IMR-90 (cell line): ENCODE data around the gene NAA60. TPM values are rescaled to one million over a fixed set of nuclear protein-coding genes. Genes with fewer than 3 reads are reported as not detected.

ENCODE experiments used
- ATAC-seq: fragments of 200-7000 bp; cut with Tn5 transposase; 2 replicates; pipeline ENCODE4 v1.9.1; 2020; ENCODE audit warnings: low read depth, mild to moderate bottlenecking, moderate library complexity
- BruUV-seq: library from RNA; stranded (reverse); fragments of 400-500 nt; replicated peaks from 2 replicates; lab custom pipeline; 2021; lab: Mats Ljungman, UMichigan
- CTCF ChIA-PET: fragments of 300-600 bp; formaldehyde crosslinking; extraction: SDS; loops from one replicate; lab custom pipeline; 2021; ENCODE audit warnings: antibody characterized with exemption; lab: Yijun Ruan, JAX
- POLR2A ChIA-PET: fragments of 300-600 bp; sonication (Branson Sonifier 250); formaldehyde crosslinking; loops from one replicate; lab custom pipeline; 2022; ENCODE audit warnings: antibody characterized with exemption; ENCODE audit not compliant: unreplicated experiment; lab: Charles Lee
- DNase-seq: peaks from one replicate; pipeline ENCODE4 v3.0.0; 2013
- H2AFZ ChIP-seq: replicated peaks from 2 replicates; pipeline ENCODE3; 2013; ENCODE audit warnings: low read length, mild to moderate bottlenecking; ENCODE audit not compliant: poor library complexity
- H2AK5ac ChIP-seq: 2 replicates; pipeline ENCODE4 v1.6.1; 2013; ENCODE audit warnings: low read depth, low read length, inconsistent platforms
- H2AK9ac ChIP-seq: replicated peaks from 2 replicates; pipeline ENCODE3; 2013; ENCODE audit warnings: mild to moderate bottlenecking, low read depth, low read length, moderate library complexity; ENCODE audit not compliant: poor library complexity
- H2BK120ac ChIP-seq: 2 replicates; pipeline ENCODE4 v1.6.1; 2013; ENCODE audit warnings: low read depth, low read length, inconsistent platforms
- H2BK15ac ChIP-seq: 3 replicates; pipeline ENCODE4 v1.6.1; 2013; ENCODE audit warnings: low read depth, low read length, inconsistent platforms
- H2BK20ac ChIP-seq: 2 replicates; pipeline ENCODE4 v1.6.1; 2013; ENCODE audit warnings: low read depth, mild to moderate bottlenecking, inconsistent platforms, low read length, moderate library complexity
- H2BK5ac ChIP-seq: 2 replicates; pipeline ENCODE4 v1.6.1; 2013; ENCODE audit warnings: mild to moderate bottlenecking, low read depth, low read length, inconsistent platforms; ENCODE audit not compliant: poor library complexity, severe bottlenecking
- H3K14ac ChIP-seq: replicated peaks from 2 replicates; pipeline ENCODE4 v1.6.1; 2013; ENCODE audit warnings: low read depth, low read length, inconsistent platforms
- H3K18ac ChIP-seq: 2 replicates; pipeline ENCODE4 v1.6.1; 2013; ENCODE audit warnings: low read depth, low read length, control low read depth
- H3K23ac ChIP-seq: 2 replicates; pipeline ENCODE4 v1.6.1; 2013; ENCODE audit warnings: low read depth, low read length, inconsistent platforms
- H3K27ac ChIP-seq: 2 replicates; pipeline ENCODE4 v1.5.1; 2013; ENCODE audit warnings: mild to moderate bottlenecking, control low read depth, low read length; ENCODE audit not compliant: insufficient read depth
- H3K27me3 ChIP-seq: 2 replicates; pipeline ENCODE4 v1.6.1; 2013; ENCODE audit warnings: low read length; ENCODE audit not compliant: control insufficient read depth, insufficient read depth
- H3K36me3 ChIP-seq: 2 replicates; pipeline ENCODE4 v1.6.1; 2013; ENCODE audit warnings: low read length, mixed read lengths; ENCODE audit not compliant: control insufficient read depth, insufficient read depth
- H3K4ac ChIP-seq: 2 replicates; pipeline ENCODE4 v1.6.1; 2013; ENCODE audit warnings: low read depth, low read length, inconsistent platforms
- H3K4me1 ChIP-seq: 2 replicates; pipeline ENCODE4 v1.6.1; 2013; ENCODE audit warnings: low read length, mixed read lengths; ENCODE audit not compliant: control insufficient read depth, insufficient read depth
- H3K4me2 ChIP-seq: 2 replicates; pipeline ENCODE4 v1.6.1; 2013; ENCODE audit warnings: low read depth, mild to moderate bottlenecking, control low read depth, low read length, moderate library complexity
- H3K4me3 ChIP-seq: 2 replicates; pipeline ENCODE4 v1.5.1; 2013; ENCODE audit warnings: low read depth, mild to moderate bottlenecking, control low read depth, low read length, moderate library complexity; ENCODE audit not compliant: insufficient read depth
- H3K56ac ChIP-seq: 2 replicates; pipeline ENCODE4 v1.6.1; 2013; ENCODE audit warnings: low read length, inconsistent platforms; ENCODE audit not compliant: insufficient read depth; ENCODE audit errors: extremely low read depth
- H3K79me1 ChIP-seq, 2 experiments: 2 replicates each; pipeline ENCODE4 v1.6.1; 2013; ENCODE audit warnings: low read length in 2 of 2, inconsistent platforms in 1 of 2, low read depth in 1 of 2
- H3K9ac ChIP-seq: 2 replicates; pipeline ENCODE4 v1.6.1; 2013; ENCODE audit warnings: low read depth, low read length, control low read depth
- H3K9me1 ChIP-seq: 2 replicates; pipeline ENCODE4 v1.6.1; 2013; ENCODE audit warnings: low read length, inconsistent platforms; ENCODE audit not compliant: insufficient read depth
- H3K9me3 ChIP-seq: 2 replicates; pipeline ENCODE4 v1.6.1; 2013; ENCODE audit warnings: low read length; ENCODE audit not compliant: control insufficient read depth, insufficient read depth
- H4K20me1 ChIP-seq: 2 replicates; pipeline ENCODE4 v1.6.1; 2013; ENCODE audit warnings: low read length, inconsistent platforms; ENCODE audit not compliant: insufficient read depth
- H4K5ac ChIP-seq: 2 replicates; pipeline ENCODE4 v1.6.1; 2013; ENCODE audit warnings: mild to moderate bottlenecking, low read depth, low read length, control low read depth
- H4K8ac ChIP-seq, 2 experiments: 2 replicates each; pipeline ENCODE4 v1.6.1; 2013; ENCODE audit warnings: low read depth in 2 of 2, low read length in 2 of 2, control low read depth in 1 of 2, inconsistent platforms in 1 of 2
- H4K91ac ChIP-seq: 2 replicates; pipeline ENCODE4 v1.6.1; 2013; ENCODE audit warnings: low read depth, low read length, inconsistent platforms; ENCODE audit not compliant: insufficient read depth
- BHLHE40 ChIP-seq: fragments of 150-350 bp; IDR thresholded peaks from 2 replicates; pipeline ENCODE4 v1.6.1; 2016; ENCODE audit warnings: mild to moderate bottlenecking, low read depth, low read length
- CEBPB ChIP-seq: IDR thresholded peaks from 2 replicates; pipeline ENCODE4 v1.6.1; 2012; ENCODE audit warnings: low read depth, low read length, improper control_type of control experiment
- FOS ChIP-seq: fragments of 150-350 bp; IDR thresholded peaks from 2 replicates; pipeline ENCODE4 v1.6.1; 2016; ENCODE audit warnings: low read depth, low read length
- MXI1 ChIP-seq: IDR thresholded peaks from 2 replicates; pipeline ENCODE4 v1.6.1; 2012; ENCODE audit warnings: low read depth, mild to moderate bottlenecking, low read length, moderate library complexity, borderline replicate concordance
- NFE2L2 ChIP-seq: fragments of 150-350 bp; IDR thresholded peaks from 2 replicates; pipeline ENCODE4 v1.6.1; 2016; ENCODE audit warnings: low read depth, mild to moderate bottlenecking, low read length
- RAD21 ChIP-seq: IDR thresholded peaks from 2 replicates; pipeline ENCODE4 v1.6.1; 2012; ENCODE audit warnings: low read length, improper control_type of control experiment
- RCOR1 ChIP-seq: IDR thresholded peaks from 2 replicates; pipeline ENCODE4 v1.6.1; 2012; ENCODE audit warnings: mild to moderate bottlenecking, low read length, improper control_type of control experiment; ENCODE audit not compliant: insufficient replicate concordance
- RFX5 ChIP-seq: IDR thresholded peaks from 2 replicates; pipeline ENCODE4 v1.8.0; 2012; ENCODE audit warnings: low read depth, mild to moderate bottlenecking, low read length, moderate library complexity
- SMC3 ChIP-seq: fragments of 150-350 bp; IDR thresholded peaks from 2 replicates; pipeline ENCODE4 v1.6.1; 2016; ENCODE audit warnings: low read depth, mild to moderate bottlenecking, antibody characterized with exemption, low read length, moderate library complexity
- WGBS, 2 experiments: methylation state at CpG; one replicate each; pipeline versions ENCODE4 v1.1.5 to v1.1.7; 2013; ENCODE audit warnings: missing lambda C conversion rate in 2 of 2; ENCODE audit not compliant: insufficient read length in 1 of 2; ENCODE audit errors: extremely low coverage in 2 of 2; 5-methylcytosine and 5-hydroxymethylcytosine counted together
- dilution Hi-C: fragments of 300-500 bp; cut with HindIII; formaldehyde crosslinking; loops from one replicate; pipeline ENCODE4 v1.14.3; 2018; ENCODE audit warnings: low sequenced_read_pairs; ENCODE audit not compliant: unreplicated experiment
- in situ Hi-C: fragments of 300-500 bp; cut with MboI; formaldehyde crosslinking; loops from 3 replicates; pipeline ENCODE4 v1.14.3; 2019; ENCODE audit warnings: low sequenced_read_pairs, inconsistent platforms, mixed read lengths
- intact Hi-C: fragments of 100-400 bp; cut with micrococcal nuclease; formaldehyde crosslinking; loops from 2 replicates; pipeline ENCODE4 v1.10.0; 2022
- polyA plus RNA-seq, 3 experiments: library from polyadenylated mRNA; depleted of rRNA; stranded (reverse); fragments of >200 nt; gene quantifications; 2 replicates each; pipeline ENCODE4 v1.2.3, GENCODE V29; 2012; ENCODE audit warnings: low replicate concordance in 1 of 3
- total RNA-seq: library from RNA; depleted of rRNA; stranded (reverse); fragments of >200 nt; gene quantifications from 2 replicates; pipeline ENCODE4 v1.2.3, GENCODE V29; 2012

NAA60 gene
- total and polyA plus RNA-seq, 2 of the 4 experiments (the other 2 are of a cell fraction) = 7.5 to 18.0 TPM

- Histone ChIP-seq H2AK9ac (no peak overlapping the region), H3K18ac (no peak overlapping the region), H3K9me1 (peaks cover 35% of the 10 kb centered on the region), H4K20me1 (peaks cover 74% of the 10 kb centered on the region), H3K79me1 (peaks cover 19 to 86% of the 10 kb centered on the region in 2 experiments), H4K8ac (no peak overlapping the region), H3K36me3 (peaks cover 4% of the 10 kb centered on the region), H3K4me3 (no peak overlapping the region), H3K27me3 (no peaks in the 10 kb centered on the region), H3K4ac (no peak overlapping the region), H3K4me1 (peaks cover 15% of the 10 kb centered on the region), H2BK5ac (no peak overlapping the region), H2AFZ (no peak overlapping the region), H2AK5ac (no peak overlapping the region), H3K14ac (no peak overlapping the region), H3K4me2 (no peak overlapping the region), H4K5ac (no peak overlapping the region), H2BK15ac (no peak overlapping the region), H2BK20ac (no peak overlapping the region), H2BK120ac (no peak overlapping the region), H3K9ac (no peak overlapping the region), H3K23ac (no peak overlapping the region), H3K56ac (no peak overlapping the region), H3K9me3 (no peaks in the 10 kb centered on the region), H4K91ac (no peak overlapping the region), H3K27ac (no peak overlapping the region)
- in situ Hi-C loops = no loop called here
- CTCF ChIA-PET = no interaction called here
- dilution Hi-C loops = no loop called here
- no TSS peak for BruUV-seq
- POLR2A ChIA-PET = no interaction called here
- ATAC-seq = no peak
- no CpG with 5 or more reads among the region's 8 CpGs for WGBS, 2 experiments
- intact Hi-C loops = no loop called here
- TF ChIP-seq RFX5 (no peak), CEBPB (0 out of 2 replicates have a peak, but pooled peaks have one; percentile 44), MXI1 (no peak), BHLHE40 (no peak), SMC3 (no peak), RCOR1 (no peak), FOS (no peak), NFE2L2 (no peak), RAD21 (no peak)
- DNase-seq = no peak
Measured at GRCh38 chr16:3461151-3461550, 17.7 kb downstream of the NAA60 start.
